BJ (cell line): ENCODE measurements around the gene MAPKAP1. TPM values are rescaled to one million over a fixed set of nuclear protein-coding genes. Genes with fewer than 3 reads are reported as not detected.

Experiments
- CTCF ChIA-PET: fragments of 350-600 bp; formaldehyde crosslinking; extraction: SDS; loops from one replicate; lab custom pipeline; 2021; ENCODE audit warnings: antibody characterized with exemption, inconsistent platforms; lab: Yijun Ruan, JAX
- POLR2A ChIA-PET: fragments of 300-600 bp; sonication (Branson Sonifier 250); formaldehyde crosslinking; extraction: SDS; loops from one replicate; lab custom pipeline; 2021; ENCODE audit warnings: antibody characterized with exemption; lab: Charles Lee
- DNase-seq: peaks from one replicate; pipeline ENCODE4 v3.0.0-alpha.2; 2011; ENCODE audit warnings: low read depth
- H3K27me3 ChIP-seq: 2 replicates; pipeline ENCODE4 v1.6.0; 2011; ENCODE audit warnings: low read length; ENCODE audit not compliant: control insufficient read depth, insufficient read depth
- H3K36me3 ChIP-seq: 2 replicates; pipeline ENCODE4 v1.5.1; 2011; ENCODE audit warnings: low read length; ENCODE audit not compliant: control insufficient read depth, insufficient read depth
- H3K4me3 ChIP-seq: 2 replicates; pipeline ENCODE4 v1.5.1; 2011; ENCODE audit warnings: low read depth, mild to moderate bottlenecking, control low read depth, low read length
- CTCF ChIP-seq: IDR thresholded peaks from 2 replicates; pipeline ENCODE4 v1.5.1; 2011; ENCODE audit warnings: low read depth, mild to moderate bottlenecking, control low read depth, inconsistent platforms, low read length, moderate library complexity; ENCODE audit not compliant: insufficient read depth
- polyA plus RNA-seq: library from polyadenylated mRNA; depleted of rRNA; stranded (reverse); fragments of >200 nt; gene quantifications from 2 replicates; pipeline ENCODE4 v1.2.3, GENCODE V29; 2011

MAPKAP1 gene
- polyA plus RNA-seq, 1 experiment: 113 TPM

GRCh38 chr9:125660557-125660956, 46.5 kb downstream of the MAPKAP1 start:
- H3K27me3 ChIP-seq: no peaks in the 10 kb centered on the region
- CTCF ChIA-PET: no interaction called here
- no peak for DNase-seq
- POLR2A ChIA-PET: no interaction called here
- no peaks in the 10 kb centered on the region; the same call in 1 of the 2 replicates for H3K36me3 ChIP-seq
- no peak for TF ChIP-seq CTCF
- no peak overlapping the region for H3K4me3 ChIP-seq

GRCh38 chr9:125659954-125660353, 47.1 kb downstream of the MAPKAP1 start:
- no peaks in the 10 kb centered on the region; the same call in 1 of the 2 replicates for H3K36me3 ChIP-seq
- ChIA-PET POLR2A (no interaction called here), CTCF (no interaction called here)
- no peak overlapping the region for H3K4me3 ChIP-seq
- no peak for DNase-seq
- TF ChIP-seq CTCF: no peak
- H3K27me3 ChIP-seq: no peaks in the 10 kb centered on the region

GRCh38 chr9:125659201-125659840, 47.7 kb downstream of the MAPKAP1 start:
- Histone ChIP-seq H3K4me3 (no peak overlapping the region), H3K36me3 (no peaks in the 10 kb centered on the region; the same call in 1 of the 2 replicates), H3K27me3 (no peaks in the 10 kb centered on the region)
- no peak for TF ChIP-seq CTCF
- CTCF ChIA-PET: no interaction called here
- DNase-seq: no peak
- POLR2A ChIA-PET: no interaction called here

- DNase-seq: no peak
- H3K27me3 ChIP-seq: no peaks in the 10 kb centered on the region
- H3K36me3 ChIP-seq: no peaks in the 10 kb centered on the region; the same call in 1 of the 2 replicates
- ChIA-PET CTCF (no interaction called here), POLR2A (no interaction called here)
- no peak overlapping the region for H3K4me3 ChIP-seq
- no peak for TF ChIP-seq CTCF
Measured at GRCh38 chr9:125656560-125656959, 50.4 kb downstream of the MAPKAP1 start.

GRCh38 chr9:125655691-125656410, 51.2 kb downstream of the MAPKAP1 start:
- Histone ChIP-seq H3K27me3 (no peaks in the 10 kb centered on the region), H3K4me3 (no peak overlapping the region), H3K36me3 (no peaks in the 10 kb centered on the region; the same call in 1 of the 2 replicates)
- POLR2A ChIA-PET: no interaction called here
- no peak for DNase-seq
- TF ChIP-seq CTCF: no peak
- CTCF ChIA-PET: no interaction called here
